H1 (cell line): ENCODE results near the gene JPT2. TPM values are rescaled to one million over a fixed set of nuclear protein-coding genes. Genes with fewer than 3 reads are reported as not detected.

Source experiments
- CTCF ChIA-PET: fragments of 300-600 bp; sonication (Branson Sonifier 250); formaldehyde crosslinking; loops from one replicate; lab custom pipeline; 2021; ENCODE audit not compliant: partially characterized antibody; lab: Charles Lee
- POLR2A ChIA-PET: fragments of 300-600 bp; sonication (Branson Sonifier 250); formaldehyde crosslinking; loops from one replicate; lab custom pipeline; 2021; ENCODE audit warnings: inconsistent platforms; ENCODE audit not compliant: partially characterized antibody; lab: Charles Lee
- DNase-seq, 2 experiments: peaks; one replicate each; pipeline versions ENCODE4 v3.0.0 to v3.0.0-alpha.2; 2010 to 2022; ENCODE audit warnings: low spot score in 2 of 2, low read depth in 1 of 2, mixed read lengths in 1 of 2
- FAIRE-seq: peaks from 2 replicates; lab custom pipeline; 2011; peaks lifted over from hg19 to GRCh38; lab: Jason Lieb, UNC
- H2AFZ ChIP-seq: 2 replicates; pipeline ENCODE4 v1.8.1; 2012; ENCODE audit warnings: low read length, inconsistent platforms
- H2AK5ac ChIP-seq: 2 replicates; pipeline ENCODE4 v1.6.1; 2013; ENCODE audit warnings: low read depth, low read length
- H2BK120ac ChIP-seq: replicated peaks from 2 replicates; pipeline ENCODE3; 2013; ENCODE audit warnings: low read depth, low read length, inconsistent platforms
- H2BK12ac ChIP-seq: 2 replicates; pipeline ENCODE4 v1.6.1; 2013; ENCODE audit warnings: low read depth, low read length
- H2BK15ac ChIP-seq: 2 replicates; pipeline ENCODE4 v1.6.1; 2013; ENCODE audit warnings: low read length
- H2BK20ac ChIP-seq: 2 replicates; pipeline ENCODE4 v1.6.1; 2013; ENCODE audit warnings: low read length
- H2BK5ac ChIP-seq: 2 replicates; pipeline ENCODE4 v1.6.1; 2013; ENCODE audit warnings: low read depth, low read length
- H3K14ac ChIP-seq: 2 replicates; pipeline ENCODE4 v1.6.1; 2013; ENCODE audit warnings: inconsistent platforms; ENCODE audit not compliant: insufficient read length
- H3K18ac ChIP-seq: 2 replicates; pipeline ENCODE4 v1.6.1; 2013; ENCODE audit warnings: low read length; ENCODE audit errors: extremely low read depth
- H3K23ac ChIP-seq: 2 replicates; pipeline ENCODE4 v1.6.1; 2013; ENCODE audit warnings: inconsistent platforms; ENCODE audit not compliant: insufficient read length
- H3K23me2 ChIP-seq: 2 replicates; pipeline ENCODE4 v1.6.1; 2013; ENCODE audit warnings: low read depth, low read length
- H3K27ac ChIP-seq: 2 replicates; pipeline ENCODE4 v1.6.1; 2011; ENCODE audit warnings: low read depth, low read length, inconsistent platforms
- H3K27me3 ChIP-seq, 4 experiments: replicated peaks in 1 of 4; 1 replicate in 1 of 4; 2 replicates in 3 of 4; pipeline versions ENCODE4 v1.6.1 to v1.8.1; 2011 to 2013; ENCODE audit warnings: low read length in 3 of 4, mild to moderate bottlenecking in 3 of 4, inconsistent platforms in 2 of 4, mixed read lengths in 2 of 4, moderate library complexity in 1 of 4; ENCODE audit not compliant: control insufficient read depth in 3 of 4, insufficient read depth in 3 of 4; ENCODE audit errors: extremely low read depth in 1 of 4
- H3K36me3 ChIP-seq, 4 experiments: 2 replicates each; pipeline versions ENCODE4 v1.6.1 to v1.8.1; 2011 to 2013; ENCODE audit warnings: mild to moderate bottlenecking in 4 of 4, low read length in 3 of 4, moderate library complexity in 2 of 4, control low read depth in 1 of 4, inconsistent platforms in 1 of 4; ENCODE audit not compliant: insufficient read depth in 4 of 4, control insufficient read depth in 2 of 4
- H3K4ac ChIP-seq: replicated peaks from 2 replicates; pipeline ENCODE3; 2013; ENCODE audit warnings: low read length, low read depth, mixed read lengths, inconsistent platforms; ENCODE audit not compliant: insufficient read length
- H3K4me1 ChIP-seq, 4 experiments: replicated peaks in 1 of 4; 1 replicate in 1 of 4; 2 replicates in 3 of 4; pipeline versions ENCODE4 v1.6.1 to v1.8.1; 2011 to 2013; ENCODE audit warnings: low read length in 3 of 4, inconsistent platforms in 2 of 4, mixed read lengths in 1 of 4; ENCODE audit not compliant: insufficient read depth in 4 of 4, control insufficient read depth in 3 of 4
- H3K4me2 ChIP-seq, 2 experiments: 2 replicates each; pipeline versions ENCODE4 v1.6.1 to v1.8.1; 2011 to 2013; ENCODE audit warnings: low read depth in 2 of 2, low read length in 2 of 2, control low read depth in 1 of 2, inconsistent platforms in 1 of 2, mild to moderate bottlenecking in 1 of 2; ENCODE audit not compliant: insufficient read depth in 1 of 2
- H3K4me3 ChIP-seq, 4 experiments: fragments of 200-600, 300-600 bp in 1 of 4; sonication (generic), shearing (Covaris generic), sonication (Bioruptor Twin) in 1 of 4; 2 replicates each; pipeline versions ENCODE4 v1.5.1 to v1.8.1; 2011 to 2016; ENCODE audit warnings: low read length in 4 of 4, low read depth in 3 of 4, control low read depth in 2 of 4, inconsistent platforms in 2 of 4, mild to moderate bottlenecking in 2 of 4, mixed read lengths in 1 of 4, moderate library complexity in 1 of 4; ENCODE audit not compliant: insufficient read depth in 2 of 4; ENCODE audit errors: extremely low read depth in 1 of 4
- H3K56ac ChIP-seq: replicated peaks from 2 replicates; pipeline ENCODE3; 2013; ENCODE audit warnings: low read depth, mild to moderate bottlenecking, mixed read lengths, low read length, inconsistent platforms; ENCODE audit not compliant: insufficient read length
- H3K79me1 ChIP-seq: 2 replicates; pipeline ENCODE4 v1.6.1; 2013; ENCODE audit warnings: low read depth, low read length, control low read depth
- H3K79me2 ChIP-seq, 2 experiments: 2 replicates each; pipeline versions ENCODE4 v1.6.1 to v1.8.1; 2012 to 2013; ENCODE audit warnings: low read length in 2 of 2, mild to moderate bottlenecking in 2 of 2, inconsistent platforms in 1 of 2; ENCODE audit not compliant: insufficient read depth in 2 of 2, control insufficient read depth in 1 of 2
- H3K9ac ChIP-seq, 4 experiments: replicated peaks in 1 of 4; 1 replicate in 1 of 4; 2 replicates in 3 of 4; pipeline versions ENCODE4 v1.6.1 to v1.8.1; 2011 to 2013; ENCODE audit warnings: low read depth in 3 of 4, low read length in 3 of 4, control low read depth in 2 of 4, mild to moderate bottlenecking in 2 of 4, moderate library complexity in 2 of 4, inconsistent platforms in 1 of 4; ENCODE audit errors: extremely low read depth in 1 of 4
- H3K9me3 ChIP-seq, 2 experiments: 2 replicates each; pipeline versions ENCODE4 v1.6.1 to v1.8.1; 2012 to 2013; ENCODE audit warnings: mild to moderate bottlenecking in 2 of 2, moderate library complexity in 2 of 2, control low read depth in 1 of 2, inconsistent platforms in 1 of 2, low read depth in 1 of 2, low read length in 1 of 2, mixed read lengths in 1 of 2; ENCODE audit not compliant: insufficient read depth in 2 of 2
- H4K20me1 ChIP-seq, 2 experiments: replicated peaks in 1 of 2; 2 replicates each; pipeline versions ENCODE3 to v1.8.1; 2011 to 2013; ENCODE audit warnings: inconsistent platforms in 2 of 2, low read length in 2 of 2, mild to moderate bottlenecking in 1 of 2; ENCODE audit not compliant: insufficient read depth in 2 of 2, control insufficient read depth in 1 of 2
- H4K5ac ChIP-seq: 2 replicates; pipeline ENCODE4 v1.6.1; 2013; ENCODE audit warnings: low read length, low read depth, mixed read lengths, inconsistent platforms; ENCODE audit not compliant: insufficient read length
- H4K8ac ChIP-seq: 2 replicates; pipeline ENCODE4 v1.8.0; 2013; ENCODE audit warnings: mild to moderate bottlenecking, moderate library complexity, low read length, inconsistent platforms; ENCODE audit not compliant: insufficient read depth; ENCODE audit errors: extremely low read depth
- H4K91ac ChIP-seq: replicated peaks from 2 replicates; pipeline ENCODE3; 2013; ENCODE audit warnings: low read length, mixed read lengths, inconsistent platforms; ENCODE audit not compliant: insufficient read length
- JUN ChIP-seq: IDR thresholded peaks from 2 replicates; pipeline ENCODE4 v1.6.1; 2011; ENCODE audit warnings: low read depth, mild to moderate bottlenecking, improper control_type of control experiment, low read length
- SIN3A ChIP-seq, 2 experiments: IDR thresholded peaks in 1 of 2; conservative IDR thresholded peaks in 1 of 2; 2 replicates each; pipeline ENCODE4 v1.6.1; 2011 to 2012; ENCODE audit warnings: low read length in 2 of 2, improper control_type of control experiment in 1 of 2, low read depth in 1 of 2, mild to moderate bottlenecking in 1 of 2
- TCF12 ChIP-seq: IDR thresholded peaks from 2 replicates; pipeline ENCODE4 v1.6.1; 2011; ENCODE audit warnings: low read depth, mild to moderate bottlenecking, low read length
- polyA plus RNA-seq, 7 experiments: library from polyadenylated mRNA; depleted of rRNA in 3 of 7; stranded (reverse) in 5 of 7; unstranded in 2 of 7; fragments of >200 nt in 5 of 7; fragments of 200-250 nt in 2 of 7; gene quantifications; 1 replicate in 5 of 7; 2 replicates in 1 of 7; 4 replicates in 1 of 7; pipeline versions ENCODE4 v1.2.1 to v1.2.3, GENCODE V29; 2011 to 2013; ENCODE audit warnings: missing spikeins in 2 of 7, mixed read lengths in 2 of 7
- total RNA-seq: library from RNA; stranded (reverse); fragmentation: NEBNext Ultra II Directional; extraction: Animal tissue kit (Norgen Biotek cat#: 25700); gene quantifications from 2 replicates; pipeline ENCODE4 v1.2.1, GENCODE V29; 2021

JPT2 gene
- total and polyA plus RNA-seq, 2 of the 8 experiments (the other 6 are each of a cell fraction or from before 2014, with no cell fraction given), result 67.6 to 197 TPM

DNA sequence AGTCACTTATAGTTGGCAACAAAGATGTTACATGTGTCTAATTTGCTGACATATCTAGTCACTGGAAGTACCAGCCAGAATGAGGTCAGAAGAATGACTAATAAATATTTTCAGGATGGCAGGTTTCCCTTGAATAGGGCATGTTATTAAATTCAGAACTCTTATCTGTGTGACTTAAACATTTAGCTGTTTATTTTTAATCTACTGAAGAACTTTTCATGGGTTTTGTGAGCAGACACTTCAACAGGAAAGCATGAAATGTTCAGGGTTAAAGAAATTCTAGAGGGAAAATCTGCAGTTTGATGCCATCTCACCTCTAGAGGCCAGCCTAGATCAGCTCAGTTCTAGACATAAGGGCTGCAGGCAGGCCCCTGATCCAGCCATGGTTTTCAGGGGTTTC, 13.2 kb downstream of the JPT2 start:
- no peak overlapping the region for H2BK12ac ChIP-seq
- H4K20me1 ChIP-seq, result peaks cover 28 to 31% of the 10 kb centered on the region in 2 experiments
- no peaks in the 10 kb centered on the region for H3K9me3 ChIP-seq
- H3K27me3 ChIP-seq, result no peaks in the 10 kb centered on the region
- H2AFZ ChIP-seq, result no peak overlapping the region
- no peak overlapping the region for H2BK20ac ChIP-seq
- H3K79me2 ChIP-seq, result peaks cover 16 to 81% of the 10 kb centered on the region in 2 experiments
- H3K4me3 ChIP-seq, result no peak overlapping the region
- H4K8ac ChIP-seq, result no peak overlapping the region
- CTCF ChIA-PET, result interaction anchor here (0.7 to 1.6 kb wide), 6 partner anchors 9 to 73 kb away, joined by 3 to 7 read pairs (median 4); no protein-coding TSS in a partner anchor
- no peak overlapping the region for H3K27ac ChIP-seq
- no peak overlapping the region for H3K14ac ChIP-seq
- no peak overlapping the region for H2BK5ac ChIP-seq
- no peak overlapping the region for H3K23ac ChIP-seq
- peaks cover 13% of the 10 kb centered on the region for H3K79me1 ChIP-seq
- no peak overlapping the region for H2BK15ac ChIP-seq
- H3K4me2 ChIP-seq, result no peak overlapping the region
- H4K5ac ChIP-seq, result no peak overlapping the region
- H3K4ac ChIP-seq, result no peak overlapping the region
- no peak overlapping the region for H2BK120ac ChIP-seq
- no peak overlapping the region for H2AK5ac ChIP-seq
- TF ChIP-seq JUN (no peak), TCF12 (no peak), SIN3A (conservative IDR thresholded peaks at IDR 0.05 in 1 of 2, IDR thresholded peaks at IDR 0.05 in 1 of 2; ENCODE audit: low read depth in 1 of 2, low read length in 2 of 2) (no peak)
- no peak overlapping the region for H3K9ac ChIP-seq
- no peaks in the 10 kb centered on the region for H3K4me1 ChIP-seq
- POLR2A ChIA-PET, result interaction anchor here (0.5 to 2.4 kb wide), 4 partner anchors 9 to 19 kb away, joined by 3 to 7 read pairs (median 6); partner anchors contain the start of gene MAPK8IP3
- no peaks in the 10 kb centered on the region; the same call in 1 of the 2 replicates for H3K23me2 ChIP-seq
- H3K56ac ChIP-seq, result no peak overlapping the region
- FAIRE-seq, result no peak
- no peak overlapping the region for H4K91ac ChIP-seq
- no peak overlapping the region for H3K18ac ChIP-seq
- H3K36me3 ChIP-seq, result peaks cover 33 to 76% (median 72%) of the 10 kb centered on the region in 4 experiments
- no peak for DNase-seq
